GM21529 (cell line): ENCODE data around the gene RUFY3.
"Not testable (repeated sequence)": the region's sequence is repeated elsewhere in the genome, so short reads cannot be mapped to it uniquely, and the experiment has no call there.

ENCODE experiments used
- ATAC-seq: cut with Tn5 transposase; IDR thresholded peaks from one replicate; pipeline ENCODE4 v1.9.1; 2021; ENCODE audit not compliant: unreplicated experiment

RUFY3 gene

GRCh38 chr4:70839589-70840093 lies 117.9 kb downstream of the RUFY3 start, which contains the start of gene GRSF1:
GRSF1 (minus strand) TSS chr4:70839890; CDS start chr4:70839827, 63 bp downstream.
- ATAC-seq: peak; percentile 66

- ATAC-seq: not testable (repeated sequence)
Observed at GRCh38 chr4:70840137-70840536, 118.4 kb downstream of the RUFY3 start.

GRCh38 chr4:70840631-70841030 lies 118.9 kb downstream of the RUFY3 start:
- ATAC-seq: not testable (repeated sequence)

GRCh38 chr4:70841211-70841610 lies 119.4 kb downstream of the RUFY3 start:
- ATAC-seq: no peak

- ATAC-seq: no peak
Observed at GRCh38 chr4:70841951-70842350, 120.2 kb downstream of the RUFY3 start.

GRCh38 chr4:70842761-70843435 lies 121.1 kb downstream of the RUFY3 start:
- ATAC-seq: peak; percentile 34

GRCh38 chr4:70844180-70844579 lies 122.4 kb downstream of the RUFY3 start:
- ATAC-seq: no peak

- ATAC-seq: no peak
Observed at GRCh38 chr4:70849291-70849690, 127.5 kb downstream of the RUFY3 start.

- ATAC-seq: no peak
Observed at GRCh38 chr4:70855464-70855863, 133.7 kb downstream of the RUFY3 start.
